Islet of Langerhans (tissue), 1 donor: Measurements from ENCODE around the gene CD300LD.
"Not testable (repeated sequence)": the region's sequence is repeated elsewhere in the genome, so short reads cannot be mapped to it uniquely, and the experiment has no call there.

Source experiments
- FAIRE-seq: peaks from one replicate; lab custom pipeline; 2011; peaks lifted over from hg19 to GRCh38; lab: Jason Lieb, UNC

The CD300LD gene

DNA sequence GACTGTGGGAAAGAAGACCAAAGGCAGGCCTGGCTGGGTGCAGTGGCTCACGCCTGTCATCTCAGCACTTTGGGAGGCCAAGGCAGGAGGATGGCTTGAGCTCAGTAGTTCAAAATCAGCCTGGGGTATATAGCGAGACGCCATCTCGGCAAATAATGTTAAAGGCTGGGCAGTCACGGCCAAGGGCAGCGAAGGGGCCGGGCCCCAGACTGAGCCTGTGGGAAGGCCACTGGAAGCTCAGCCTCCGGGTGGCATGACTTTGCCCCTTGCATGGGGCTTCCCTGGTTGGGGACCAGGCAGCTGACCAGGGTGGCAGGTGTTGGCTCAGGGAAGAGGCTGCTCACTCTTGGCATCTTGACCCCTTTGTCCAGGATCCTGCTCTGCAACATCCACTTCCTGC lies 14.0 kb upstream of the CD300LD start:
- no peak for FAIRE-seq

DNA sequence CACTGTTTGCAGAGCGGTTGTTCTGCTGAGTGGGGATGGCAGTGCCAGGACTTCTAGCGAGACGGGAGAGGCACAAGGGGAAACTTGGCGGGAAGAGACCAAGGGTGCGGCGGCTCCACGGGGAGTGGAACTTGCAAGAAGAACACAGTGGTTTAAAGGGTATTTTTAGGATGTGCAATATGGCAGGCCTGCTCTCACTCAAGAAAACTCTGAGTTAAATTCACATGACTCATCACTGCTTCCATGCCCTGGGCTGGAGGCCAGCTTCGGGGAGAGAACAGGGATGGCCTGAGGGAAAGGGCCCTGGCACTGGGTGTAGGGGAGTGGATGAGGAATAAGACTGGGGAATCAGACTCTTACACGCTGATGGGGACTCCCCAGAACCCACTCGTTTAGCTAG lies 13.3 kb upstream of the CD300LD start:
- FAIRE-seq: no peak

DNA sequence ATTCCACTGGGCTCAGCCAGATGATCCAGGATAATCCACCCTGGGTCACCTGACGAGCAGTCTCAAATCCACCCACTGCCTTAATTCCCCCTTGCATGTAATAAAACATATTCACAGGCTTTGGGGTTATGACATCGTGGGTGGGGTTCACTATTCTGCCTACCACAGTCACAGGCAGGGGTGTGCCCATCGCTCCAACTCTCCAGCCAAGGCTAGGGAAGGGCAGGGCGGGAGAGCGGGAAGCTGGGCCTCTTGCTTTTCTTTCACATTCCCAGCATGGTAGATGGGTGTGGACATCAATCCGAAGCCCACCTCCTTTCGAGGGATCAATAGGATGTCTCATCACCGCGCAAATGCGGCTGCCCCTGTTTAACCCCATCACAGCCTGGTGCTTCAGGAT lies 12.7 kb upstream of the CD300LD start:
- no peak for FAIRE-seq

DNA sequence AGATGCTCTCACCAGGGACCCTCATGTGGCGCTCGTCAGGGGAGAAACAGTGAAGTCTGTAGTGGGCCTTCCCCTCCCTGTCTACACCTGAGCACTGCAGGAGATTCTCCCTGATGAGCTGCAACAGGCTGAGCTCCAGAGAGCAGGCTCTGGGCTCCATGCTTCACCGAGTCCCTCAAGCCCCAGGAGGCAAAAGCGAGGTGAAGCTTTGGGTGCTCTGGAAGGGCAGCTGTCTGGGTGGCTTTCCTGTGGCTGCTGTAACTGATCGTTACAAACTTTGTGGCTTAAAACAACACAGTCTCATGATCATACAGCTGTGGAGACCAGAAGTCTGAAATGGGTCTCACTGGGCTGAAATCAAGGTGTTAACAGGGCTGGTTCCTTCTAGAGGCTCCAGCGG lies 12.1 kb upstream of the CD300LD start:
- FAIRE-seq: no peak

DNA sequence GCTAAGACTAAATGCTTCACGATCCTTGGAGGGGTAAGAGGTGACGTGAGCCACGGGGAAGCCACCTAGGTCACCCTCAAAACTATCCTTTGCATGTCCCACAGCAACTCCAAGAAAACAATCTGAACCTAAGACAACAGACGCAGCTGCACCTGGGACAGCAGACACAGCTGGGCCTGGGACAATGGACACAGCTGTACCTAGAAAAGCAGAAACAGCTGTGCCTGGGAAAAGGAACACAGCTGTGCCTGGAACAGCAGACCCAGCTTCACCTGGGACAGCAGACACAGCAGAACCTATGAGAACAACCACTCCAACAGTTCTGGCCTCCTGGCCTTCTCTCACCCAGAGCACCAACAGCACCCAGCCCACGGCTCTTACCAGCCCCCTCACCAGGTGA lies 11.7 kb upstream of the CD300LD start:
- no peak for FAIRE-seq

DNA sequence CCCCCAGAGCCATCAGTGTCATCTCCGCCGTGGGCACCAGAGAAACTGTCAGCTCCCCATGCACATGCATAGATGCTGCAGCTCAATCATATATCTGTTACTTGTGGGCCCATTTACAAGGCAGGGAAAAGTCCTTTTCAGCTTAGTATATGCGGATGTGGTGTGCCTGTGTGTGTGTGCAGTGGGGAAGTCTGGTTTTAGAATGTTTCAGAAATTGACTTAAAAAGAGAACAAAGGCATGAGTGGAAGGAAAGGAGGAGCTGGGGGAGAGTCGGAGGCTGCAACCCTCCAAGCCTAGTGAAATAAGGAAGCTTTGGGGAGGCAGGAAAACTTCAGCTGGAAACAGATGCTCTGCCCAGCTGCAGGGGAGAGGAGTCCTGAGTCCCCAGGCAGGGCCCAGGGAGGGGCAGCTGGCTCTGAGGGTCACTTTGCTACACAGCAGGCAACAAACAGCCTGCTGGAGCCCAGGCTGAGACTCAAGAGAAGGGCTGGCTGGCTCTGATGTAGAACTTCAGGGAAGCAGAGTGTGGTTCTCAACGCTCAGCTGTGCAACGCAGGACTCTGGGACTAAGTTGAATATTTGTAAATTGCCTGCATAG lies 11.1 kb upstream of the CD300LD start:
- no peak for FAIRE-seq

DNA sequence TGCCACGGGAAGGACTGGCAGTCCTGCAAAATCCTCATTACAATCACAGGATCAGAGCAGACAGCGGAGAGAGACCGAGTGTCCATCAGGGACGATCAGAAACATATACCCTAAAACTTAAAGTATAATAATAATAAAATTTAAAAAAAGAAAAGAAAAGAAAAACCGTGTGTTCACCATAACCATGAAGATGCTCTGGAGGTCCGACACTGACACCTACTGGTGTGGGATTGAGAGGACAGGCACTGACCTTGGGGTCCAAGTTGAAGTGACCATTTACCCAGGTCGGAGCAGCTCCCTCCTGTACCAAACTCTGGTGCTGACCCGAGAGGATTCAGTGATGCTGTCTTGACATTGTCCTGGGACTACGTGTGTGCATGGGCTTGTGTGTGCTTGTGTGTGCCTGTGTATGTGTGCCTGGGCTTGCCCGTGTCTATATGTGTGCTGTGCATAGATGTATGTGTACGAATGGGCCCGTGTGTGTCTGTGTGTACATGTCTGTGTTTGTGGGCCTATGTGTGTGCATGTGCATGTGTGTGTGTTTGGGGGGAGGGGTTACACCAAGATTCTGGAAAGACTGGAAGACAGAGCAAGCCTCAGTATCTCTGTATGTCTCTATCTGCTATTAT lies 10.0 kb upstream of the CD300LD start:
- no peak for FAIRE-seq

DNA sequence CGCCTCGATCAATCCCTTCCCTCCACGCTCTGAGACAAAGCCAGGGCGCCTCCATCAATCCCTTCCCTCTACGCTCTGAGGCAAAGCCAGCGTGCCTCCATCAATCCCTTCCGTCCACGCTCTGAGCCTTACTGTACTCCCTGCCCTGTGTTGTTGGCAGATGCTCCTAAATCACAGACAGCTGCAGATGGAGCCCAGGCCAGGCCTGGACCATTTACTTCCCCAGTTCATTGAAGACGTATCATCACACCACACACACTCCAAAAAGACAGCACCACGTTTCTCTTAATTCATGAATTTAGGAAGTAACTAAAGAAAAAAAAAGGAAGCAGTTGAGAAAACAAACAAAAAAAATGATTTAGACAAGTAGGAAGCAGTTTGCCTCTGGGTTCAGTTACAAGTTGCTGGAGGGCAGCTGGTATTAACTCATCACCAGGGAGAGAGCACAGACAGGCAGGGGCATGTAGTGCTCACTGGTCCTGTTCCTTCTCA lies 7.4 kb upstream of the CD300LD start:
- FAIRE-seq: no peak

DNA sequence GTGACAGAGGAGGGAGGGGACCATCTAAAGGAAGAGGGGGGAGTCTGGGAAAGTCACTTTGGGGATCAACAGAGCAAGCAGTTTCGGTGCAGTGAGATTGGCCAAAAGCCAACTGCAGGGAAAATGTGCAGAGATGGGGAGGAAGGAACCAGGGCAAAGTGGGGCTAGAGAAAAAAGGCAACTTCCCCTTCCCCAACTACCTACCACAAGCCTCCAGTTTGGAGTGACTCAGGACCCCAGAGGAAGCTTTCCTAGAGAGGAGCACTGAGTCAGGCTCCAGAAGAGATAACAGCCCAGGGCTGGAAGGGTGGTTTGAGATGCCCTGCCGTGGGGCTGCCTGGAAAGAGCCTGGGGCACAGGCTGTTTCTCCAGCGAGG lies 6.9 kb upstream of the CD300LD start:
- no peak for FAIRE-seq

DNA sequence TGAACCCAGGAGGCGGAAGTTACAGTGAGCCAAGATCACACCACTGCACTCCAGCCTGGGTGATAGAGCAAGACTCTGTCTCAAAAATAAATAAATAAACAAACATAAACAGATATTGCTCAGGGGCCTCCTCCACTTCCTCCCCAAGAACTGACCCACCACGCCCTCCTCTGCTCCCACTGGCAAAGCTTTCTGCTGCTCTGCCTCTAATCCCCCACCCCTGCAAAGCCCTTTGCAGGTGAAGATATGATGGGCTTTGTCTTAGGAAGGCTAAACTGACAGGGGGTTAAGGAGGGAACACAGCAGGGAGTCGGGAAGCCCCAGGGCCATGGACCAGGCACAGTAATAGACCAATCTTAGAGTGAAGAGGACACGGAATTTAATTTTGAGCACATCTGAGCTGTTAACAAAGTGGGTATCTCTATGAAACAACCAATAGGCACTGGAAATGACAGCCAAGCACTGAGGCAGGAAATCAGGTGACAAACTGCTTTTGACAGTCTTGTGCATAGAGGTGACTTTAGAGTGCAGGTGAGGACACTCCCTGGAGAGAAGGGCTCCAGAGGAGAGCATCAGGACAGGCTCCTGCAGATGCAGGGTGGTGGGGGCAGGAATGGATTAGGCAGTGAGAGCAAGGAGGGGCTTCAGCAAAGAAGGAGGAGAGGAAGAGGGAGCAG lies 6.4 kb upstream of the CD300LD start:
- FAIRE-seq: no peak

DNA sequence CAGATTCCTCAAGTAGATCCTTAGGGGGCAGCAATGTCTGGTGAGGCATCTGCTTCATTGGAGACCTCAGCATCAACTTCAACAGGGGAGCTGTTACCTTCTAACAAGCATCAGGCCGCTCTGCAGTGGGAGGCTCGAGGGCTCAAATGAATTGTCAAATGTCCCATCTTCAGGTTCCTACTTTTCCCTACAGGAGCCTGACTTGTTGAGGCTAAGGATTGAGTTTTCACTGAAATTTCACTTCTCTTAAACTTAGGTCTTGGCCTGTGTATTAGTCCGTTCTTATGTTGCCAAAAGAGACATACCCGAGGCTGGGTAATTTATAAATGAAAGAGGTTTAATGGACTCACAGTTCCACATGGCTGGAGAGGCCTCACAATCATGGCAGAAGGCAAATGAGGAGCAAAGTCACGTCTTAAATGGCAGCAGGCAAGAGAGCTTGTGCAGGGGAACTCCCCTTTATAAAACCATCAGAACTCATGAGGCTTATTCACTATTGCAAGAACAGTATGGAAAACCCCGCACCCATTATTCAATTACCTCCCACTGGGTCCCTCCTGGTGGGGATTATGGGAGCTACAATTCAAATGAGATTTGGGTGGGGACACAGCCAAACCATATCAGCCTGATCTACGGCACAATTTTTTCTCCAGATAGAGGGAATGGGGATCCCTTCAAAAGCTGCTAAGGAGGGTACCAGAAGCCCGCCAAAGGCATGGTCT lies 5.1 kb upstream of the CD300LD start:
- no peak for FAIRE-seq

DNA sequence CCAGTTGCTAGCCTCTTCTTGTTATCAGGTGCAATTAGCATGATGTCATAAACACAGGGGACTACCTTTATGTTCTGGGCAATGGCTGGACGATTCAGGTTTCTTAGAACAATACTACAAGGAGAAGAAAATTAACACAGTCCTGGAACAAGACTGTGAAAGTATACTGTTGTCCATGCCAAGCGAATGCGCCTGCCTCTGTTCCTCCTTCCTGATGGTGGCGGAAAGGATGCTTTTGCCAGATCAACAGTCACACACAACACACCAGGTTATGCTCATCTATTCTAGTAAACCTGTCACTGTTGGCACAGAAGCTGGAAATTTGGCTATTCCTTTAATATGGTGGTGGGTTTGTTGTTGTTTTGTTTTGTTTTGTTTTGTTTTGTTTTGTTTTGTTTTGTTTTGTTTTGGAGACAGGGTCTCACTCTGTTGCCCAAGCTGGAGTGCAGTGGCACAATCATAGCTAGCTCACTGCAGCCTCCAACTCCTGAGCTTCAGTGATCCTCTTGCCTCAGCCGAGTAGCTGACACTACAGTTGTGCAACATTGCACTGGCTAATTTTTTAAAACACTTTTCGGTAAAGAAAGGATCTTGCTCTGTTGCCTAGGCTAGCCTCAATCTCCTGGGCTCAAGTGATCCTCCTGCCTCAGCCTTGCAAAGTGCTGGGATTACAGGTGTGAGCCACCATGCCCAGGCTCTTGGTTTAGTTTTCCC lies 3.1 kb upstream of the CD300LD start:
- FAIRE-seq: no peak

DNA sequence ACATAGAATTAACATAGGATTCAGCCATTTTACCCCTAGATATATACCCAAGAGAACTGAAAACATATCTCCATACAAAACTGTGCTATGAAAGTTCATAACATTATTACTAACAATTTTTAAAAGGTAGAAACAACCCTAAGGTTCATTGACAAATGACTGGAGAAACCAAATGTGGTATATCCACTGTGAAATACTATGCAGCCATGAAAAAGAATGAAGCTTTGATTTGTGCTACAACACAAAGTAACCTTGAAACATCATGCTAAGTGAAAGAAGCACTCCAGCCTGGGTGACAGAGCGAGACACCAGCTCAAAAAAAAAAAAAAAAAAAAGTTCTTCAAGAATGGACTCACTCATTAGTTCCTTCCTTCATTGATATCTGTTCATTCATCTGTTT lies 580 bp downstream of the CD300LD start:
- no peak for FAIRE-seq

DNA sequence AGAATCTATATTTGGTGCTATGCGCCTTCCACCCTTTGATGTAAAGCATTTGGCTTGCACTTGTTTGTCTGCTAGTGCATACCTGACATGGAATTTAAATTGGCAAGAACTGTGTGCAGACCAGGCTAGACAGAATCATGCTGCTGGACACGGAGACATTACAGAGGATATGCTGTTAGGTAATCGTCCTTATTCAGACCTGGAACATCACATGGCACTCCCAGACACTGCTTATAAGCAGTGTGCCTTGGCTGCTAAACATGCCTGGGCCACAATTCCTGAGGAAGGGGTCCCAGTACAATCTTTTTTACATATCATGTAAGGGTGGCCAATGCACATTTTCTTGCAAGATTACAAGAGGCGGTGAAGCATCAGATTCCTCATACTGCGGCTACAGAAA lies 6.4 kb downstream of the CD300LD start:
- no peak for FAIRE-seq

DNA sequence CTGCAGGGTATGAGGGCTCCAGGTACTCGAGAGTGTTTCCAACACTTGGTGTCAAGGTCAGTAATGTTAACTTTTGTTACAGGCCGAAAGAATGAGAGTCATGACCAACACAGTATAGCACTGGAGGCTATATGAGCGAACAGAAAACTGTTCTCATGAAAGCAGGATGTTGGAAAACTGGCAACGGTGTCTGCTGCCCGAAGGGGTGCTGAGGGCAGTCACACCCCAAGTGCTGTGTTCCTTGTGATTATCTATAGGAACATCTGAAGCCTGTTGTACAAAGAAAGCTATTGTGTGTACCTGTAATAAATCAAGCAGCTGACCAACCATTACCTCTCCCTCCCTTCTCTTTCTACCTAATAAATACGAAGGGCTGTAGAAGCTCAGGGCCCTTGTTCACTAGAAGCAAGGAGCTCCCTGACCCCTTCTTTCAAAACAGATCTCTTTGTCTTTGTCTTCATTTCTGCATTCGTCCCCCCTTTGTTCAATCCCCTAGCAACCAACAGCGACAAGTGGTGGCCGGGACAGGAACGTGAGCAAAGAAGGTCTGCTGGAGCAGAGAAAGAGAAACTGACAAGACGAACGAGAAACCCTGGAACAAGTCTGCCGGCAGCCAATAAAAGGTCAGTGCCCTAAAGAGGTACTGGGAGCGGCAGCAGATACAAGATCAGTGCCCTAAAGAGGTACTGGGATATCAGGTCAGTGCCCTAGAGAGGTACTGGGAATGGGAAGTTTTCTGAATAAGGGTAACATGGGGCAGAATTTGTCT lies 7.6 kb downstream of the CD300LD start:
- FAIRE-seq: no peak

DNA sequence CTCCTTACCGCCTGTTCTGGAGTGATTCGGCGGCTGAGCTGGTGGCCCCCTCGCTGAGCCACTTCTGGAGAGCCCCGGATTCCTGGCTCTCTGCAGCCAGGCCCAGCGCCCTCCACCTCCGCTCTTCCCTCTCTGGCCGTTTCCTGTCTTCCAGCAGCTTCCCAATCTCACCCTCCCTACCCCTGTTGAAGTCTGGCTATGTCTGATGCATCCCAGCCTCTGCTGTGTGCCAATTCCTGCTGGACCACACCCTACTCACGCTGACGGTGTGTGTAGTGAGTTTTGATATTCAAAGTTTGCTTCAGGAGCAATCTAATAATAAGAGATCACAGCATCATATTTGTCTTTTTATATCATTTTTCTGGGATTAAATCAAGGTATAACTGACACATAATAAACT lies 9.4 kb downstream of the CD300LD start:
- no peak for FAIRE-seq

DNA sequence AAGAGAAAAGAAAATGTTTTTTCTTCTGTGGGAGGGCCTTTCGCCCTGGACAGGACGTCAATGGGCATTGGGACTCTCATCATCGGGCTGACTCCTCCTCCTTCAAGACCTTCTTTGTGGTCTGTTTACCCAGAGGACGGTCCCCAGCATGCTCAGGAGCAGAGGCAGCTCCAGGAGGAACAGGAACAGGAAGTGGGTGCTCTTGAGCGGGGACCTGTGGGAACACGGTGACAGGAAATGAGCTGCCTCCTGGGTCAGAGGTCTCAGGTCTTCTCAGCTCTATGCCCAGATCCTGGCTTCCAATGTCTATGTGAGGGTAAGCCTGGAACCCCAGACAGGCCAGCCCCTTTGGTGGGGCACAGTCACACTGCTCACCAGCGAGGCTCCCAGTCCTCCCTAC lies 12.2 kb downstream of the CD300LD start:
- FAIRE-seq: no peak

DNA sequence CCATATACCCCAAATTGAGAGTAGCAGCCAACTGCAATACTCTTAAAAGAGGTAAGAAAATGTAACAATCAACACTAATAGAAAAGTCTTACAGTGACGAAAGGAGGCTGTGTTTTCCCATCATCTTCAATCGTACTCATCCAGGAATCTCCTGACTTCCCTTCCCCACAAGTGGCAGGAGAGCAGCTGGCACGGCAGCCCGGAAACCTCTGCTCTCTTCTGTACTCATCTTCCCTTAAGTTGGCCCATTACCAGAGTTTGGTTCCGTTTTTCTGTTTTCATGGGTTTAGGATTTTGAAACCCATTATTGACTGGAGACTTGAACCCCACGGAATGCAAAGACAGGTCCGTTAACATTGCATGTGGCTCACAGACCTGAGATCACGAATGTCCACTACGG lies 13.1 kb downstream of the CD300LD start:
- FAIRE-seq: no peak

DNA sequence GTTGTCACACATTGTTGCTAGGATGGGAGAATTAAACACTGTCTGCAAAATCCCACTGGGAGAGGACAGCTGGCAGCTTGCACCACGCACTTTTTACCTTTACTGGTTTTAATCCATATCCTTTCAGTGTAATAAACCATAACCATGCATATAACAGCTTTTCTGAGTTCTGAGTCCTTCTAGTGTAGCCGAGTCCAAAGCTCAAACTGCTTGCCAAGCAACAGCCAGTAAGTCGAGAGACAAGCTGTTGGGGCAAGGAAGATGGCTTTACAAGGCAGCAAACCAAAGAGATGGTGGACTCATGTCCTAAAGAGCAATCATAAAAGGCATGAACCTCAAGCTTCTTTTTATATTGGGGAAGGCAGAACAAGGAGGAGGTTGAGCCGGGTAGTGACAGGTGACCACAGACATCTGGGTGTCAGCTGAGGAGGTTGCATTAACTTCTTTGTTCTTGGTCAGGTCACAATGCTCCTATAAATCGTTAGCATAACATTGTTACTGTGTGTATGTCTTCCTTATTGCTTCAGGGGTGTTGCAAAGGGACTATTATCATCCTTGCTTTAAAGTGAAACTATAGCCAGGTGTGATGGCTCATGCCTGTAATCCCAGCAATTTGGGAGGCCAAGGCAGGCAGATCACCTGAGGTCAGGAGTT lies 17.5 kb downstream of the CD300LD start:
- no peak for FAIRE-seq

DNA sequence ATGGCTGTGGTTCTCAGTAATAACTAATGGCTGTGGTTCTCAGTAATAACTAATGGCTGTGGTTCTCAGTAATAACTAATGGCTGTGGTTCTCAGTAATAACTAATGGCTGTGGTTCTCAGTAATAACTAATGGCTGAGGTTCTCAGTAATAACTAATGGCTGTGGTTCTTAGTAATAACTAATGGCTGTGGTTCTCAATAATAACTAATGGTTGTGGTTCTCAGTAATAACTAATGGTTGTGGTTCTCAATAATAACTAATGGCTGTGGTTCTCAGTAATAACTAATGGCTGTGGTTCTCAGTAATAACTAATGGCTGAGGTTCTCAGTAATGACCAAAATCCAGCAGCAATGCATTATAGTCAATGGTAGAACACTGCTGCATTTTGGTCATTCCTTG lies 18.4 kb downstream of the CD300LD start:
- not testable (repeated sequence) for FAIRE-seq

DNA sequence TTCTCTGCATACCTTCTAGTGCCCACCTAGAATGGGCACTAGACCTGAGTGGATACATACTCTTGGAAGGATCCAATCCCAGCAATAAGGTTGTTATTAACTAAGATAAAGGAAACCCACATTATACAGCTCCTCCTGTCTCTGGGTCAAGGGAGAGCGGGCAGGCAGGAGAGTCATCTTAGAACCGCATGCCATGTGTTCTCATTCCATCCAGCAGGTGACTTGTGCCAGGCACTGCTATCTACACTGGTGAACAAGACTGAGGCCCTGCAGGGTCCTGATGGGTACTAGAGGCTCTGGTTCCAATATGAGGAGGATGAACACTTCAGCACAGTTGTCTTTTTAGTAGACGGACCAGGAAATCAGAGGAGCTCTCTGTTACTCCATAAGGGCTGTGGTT lies 18.9 kb downstream of the CD300LD start:
- no peak for FAIRE-seq
